AG09309 (cell line): ENCODE data around the gene ADCK2.
"Not testable (repeated sequence)": the region's sequence is repeated elsewhere in the genome, so short reads cannot be mapped to it uniquely, and the experiment has no call there.

Source experiments
- DNase-seq: peaks from one replicate; pipeline ENCODE4 v3.0.0-alpha.2; 2010; ENCODE audit warnings: low read depth
- H3K4me3 ChIP-seq: 2 replicates; pipeline ENCODE4 v1.5.1; 2011; ENCODE audit warnings: mild to moderate bottlenecking, low read depth, low read length, moderate library complexity; ENCODE audit not compliant: control insufficient read depth
- CTCF ChIP-seq: IDR thresholded peaks from 2 replicates; pipeline ENCODE4 v1.5.1; 2011; ENCODE audit warnings: mild to moderate bottlenecking, low read depth, low read length, inconsistent platforms; ENCODE audit not compliant: insufficient read depth, control insufficient read depth; ENCODE audit errors: missing control alignments

The ADCK2 gene

GRCh38 chr7:140674899-140675701 is 2.4 kb downstream of the ADCK2 start:
- peak; percentile 53 for TF ChIP-seq CTCF
- no peak overlapping the region for H3K4me3 ChIP-seq
- no peak for DNase-seq

- no peak for DNase-seq
- no peak overlapping the region for H3K4me3 ChIP-seq
Observed at GRCh38 chr7:140675726-140676125, 3.0 kb downstream of the ADCK2 start.

GRCh38 chr7:140676306-140676705 is 3.6 kb downstream of the ADCK2 start:
- no peak overlapping the region for H3K4me3 ChIP-seq
- no peak for DNase-seq
- TF ChIP-seq CTCF = no peak

More at GRCh38 chr7:140675726-140676125, 3.0 kb downstream of the ADCK2 start:
- no peak for TF ChIP-seq CTCF

GRCh38 chr7:140676956-140677355 is 4.2 kb downstream of the ADCK2 start:
- DNase-seq = not testable (repeated sequence)

GRCh38 chr7:140677496-140677895 is 4.8 kb downstream of the ADCK2 start:
- DNase-seq = no peak
- no peak for TF ChIP-seq CTCF
- no peak overlapping the region for H3K4me3 ChIP-seq

More at GRCh38 chr7:140676956-140677355, 4.2 kb downstream of the ADCK2 start:
- H3K4me3 ChIP-seq = not testable (repeated sequence)

- DNase-seq = no peak
- H3K4me3 ChIP-seq = no peak overlapping the region
- no peak for TF ChIP-seq CTCF
Observed at GRCh38 chr7:140678081-140678815, 5.5 kb downstream of the ADCK2 start.

- DNase-seq = no peak
- H3K4me3 ChIP-seq = no peak overlapping the region
- TF ChIP-seq CTCF = no peak
Observed at GRCh38 chr7:140678816-140679130, 6.0 kb downstream of the ADCK2 start.
